WI38 (cell line): ENCODE results near the gene TGFB2.

Source experiments
- H3K4me3 ChIP-seq: 2 replicates; pipeline ENCODE4 v1.5.1; 2011; ENCODE audit warnings: low read depth, mild to moderate bottlenecking, control low read depth, low read length
- TF ChIP-seq, protein P1 (sequence below): IDR thresholded peaks from 2 replicates; pipeline ENCODE4 v1.5.1; 2012; ENCODE audit warnings: low read depth, mild to moderate bottlenecking, control low read depth, low read length

TGFB2 gene

DNA sequence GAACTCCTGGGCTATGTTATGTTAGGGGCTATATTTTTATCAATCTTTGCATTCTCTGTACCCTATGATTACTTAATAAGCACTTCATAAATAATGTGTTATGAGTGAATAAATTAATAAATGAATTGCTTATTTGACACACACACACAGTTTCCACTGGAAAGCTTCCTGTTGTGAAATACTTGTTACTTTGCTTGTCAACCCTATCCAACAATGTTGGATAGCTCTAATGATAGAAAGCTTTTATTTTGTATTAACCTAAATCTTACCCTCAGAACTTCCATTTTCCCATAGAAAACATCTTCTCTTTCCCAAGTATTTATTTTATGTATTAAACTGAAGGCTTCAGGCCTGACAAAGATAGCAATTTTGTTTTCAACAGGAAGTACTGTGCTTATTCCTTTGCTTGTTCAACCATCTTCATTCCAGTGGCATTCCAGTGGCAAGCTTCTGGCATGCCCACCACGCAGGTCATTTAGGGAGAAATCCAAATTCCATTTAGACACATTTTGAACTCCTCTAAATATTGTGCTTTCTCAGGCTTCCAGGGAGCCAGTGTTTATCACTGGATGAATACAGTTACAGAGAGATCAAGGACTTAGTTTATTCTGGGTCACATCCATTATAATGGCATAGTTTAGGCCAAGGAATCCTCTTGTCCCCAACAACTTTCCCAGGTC lies 134.4 kb downstream of the TGFB2 start:
- no peak overlapping the region for H3K4me3 ChIP-seq
- TF ChIP-seq, protein P1, sequence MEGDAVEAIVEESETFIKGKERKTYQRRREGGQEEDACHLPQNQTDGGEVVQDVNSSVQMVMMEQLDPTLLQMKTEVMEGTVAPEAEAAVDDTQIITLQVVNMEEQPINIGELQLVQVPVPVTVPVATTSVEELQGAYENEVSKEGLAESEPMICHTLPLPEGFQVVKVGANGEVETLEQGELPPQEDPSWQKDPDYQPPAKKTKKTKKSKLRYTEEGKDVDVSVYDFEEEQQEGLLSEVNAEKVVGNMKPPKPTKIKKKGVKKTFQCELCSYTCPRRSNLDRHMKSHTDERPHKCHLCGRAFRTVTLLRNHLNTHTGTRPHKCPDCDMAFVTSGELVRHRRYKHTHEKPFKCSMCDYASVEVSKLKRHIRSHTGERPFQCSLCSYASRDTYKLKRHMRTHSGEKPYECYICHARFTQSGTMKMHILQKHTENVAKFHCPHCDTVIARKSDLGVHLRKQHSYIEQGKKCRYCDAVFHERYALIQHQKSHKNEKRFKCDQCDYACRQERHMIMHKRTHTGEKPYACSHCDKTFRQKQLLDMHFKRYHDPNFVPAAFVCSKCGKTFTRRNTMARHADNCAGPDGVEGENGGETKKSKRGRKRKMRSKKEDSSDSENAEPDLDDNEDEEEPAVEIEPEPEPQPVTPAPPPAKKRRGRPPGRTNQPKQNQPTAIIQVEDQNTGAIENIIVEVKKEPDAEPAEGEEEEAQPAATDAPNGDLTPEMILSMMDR: no peak

DNA sequence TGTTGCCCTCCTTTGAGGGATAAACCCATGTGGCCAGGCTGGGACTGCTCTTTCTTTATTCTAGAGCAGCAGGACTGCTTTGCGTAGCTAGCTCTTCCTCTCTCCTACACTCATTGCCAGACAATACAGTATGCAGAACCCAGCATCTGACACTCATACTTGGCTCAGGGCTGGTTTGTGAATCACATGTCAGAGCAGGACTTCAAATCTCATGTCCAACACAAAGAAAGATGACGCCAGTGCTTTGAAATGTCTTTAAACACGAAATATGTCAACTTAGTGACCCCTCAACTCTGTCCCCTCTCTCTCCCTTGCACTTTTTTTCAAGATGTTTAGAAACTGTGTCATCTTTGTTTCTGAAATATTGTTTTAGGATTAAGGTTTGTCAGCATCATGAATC lies 135.0 kb downstream of the TGFB2 start:
- no peak overlapping the region for H3K4me3 ChIP-seq
- TF ChIP-seq, protein P1: no peak

DNA sequence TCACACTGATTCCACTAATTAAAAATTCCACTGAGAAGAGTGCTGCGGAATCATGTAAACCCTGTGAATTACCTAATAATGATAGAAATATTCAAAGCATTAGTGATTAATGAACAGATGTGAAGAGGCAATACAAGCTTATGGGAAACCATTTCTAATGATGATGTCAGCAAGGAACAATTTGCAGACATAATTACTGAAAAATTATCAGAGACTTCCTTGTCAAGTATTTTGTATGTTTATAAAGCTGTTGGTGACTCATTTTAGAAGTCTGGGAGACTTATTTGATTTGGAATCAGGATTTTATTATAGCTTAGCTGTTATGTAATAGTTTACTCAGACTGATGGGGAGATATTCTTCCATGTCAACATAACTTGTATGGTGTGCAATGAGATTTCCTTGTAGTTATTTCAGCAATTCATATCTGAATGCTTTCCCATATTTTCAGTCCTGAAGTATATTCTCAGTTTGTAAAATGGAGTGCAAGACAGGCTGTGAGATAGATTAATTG lies 135.5 kb downstream of the TGFB2 start:
- no peak overlapping the region for H3K4me3 ChIP-seq
- TF ChIP-seq, protein P1: no peak

DNA sequence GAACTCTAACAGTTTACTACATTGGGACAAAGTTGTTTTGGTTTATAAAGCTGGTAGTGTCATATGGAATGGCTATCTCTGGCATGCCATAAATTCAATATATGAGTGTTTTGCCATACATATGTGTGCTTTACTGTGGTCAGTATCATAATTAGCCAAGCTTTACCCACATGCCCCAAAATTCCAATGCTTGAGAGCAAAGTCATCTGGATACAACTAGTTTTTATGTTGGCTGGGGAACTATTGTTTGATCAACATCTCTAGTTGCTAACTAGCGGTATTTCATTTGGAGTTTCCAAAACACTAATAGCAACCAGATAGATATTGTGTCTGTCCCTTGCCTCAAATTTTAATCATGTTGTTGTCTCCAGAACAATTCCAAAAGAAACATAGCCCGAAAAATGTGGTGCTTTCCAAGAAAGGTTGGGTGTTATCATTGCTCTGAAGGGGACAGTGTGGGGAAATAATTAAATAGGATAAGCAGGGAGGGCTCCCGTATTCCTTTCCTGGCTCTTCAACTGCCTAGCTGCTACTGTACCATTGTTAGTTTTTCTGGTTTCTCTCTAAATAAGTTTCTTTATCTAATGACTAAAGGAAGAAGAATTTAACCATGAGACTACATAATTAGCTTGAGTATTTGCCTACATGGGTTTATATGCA lies 136.1 kb downstream of the TGFB2 start:
- H3K4me3 ChIP-seq: no peak overlapping the region
- TF ChIP-seq, protein P1: no peak

DNA sequence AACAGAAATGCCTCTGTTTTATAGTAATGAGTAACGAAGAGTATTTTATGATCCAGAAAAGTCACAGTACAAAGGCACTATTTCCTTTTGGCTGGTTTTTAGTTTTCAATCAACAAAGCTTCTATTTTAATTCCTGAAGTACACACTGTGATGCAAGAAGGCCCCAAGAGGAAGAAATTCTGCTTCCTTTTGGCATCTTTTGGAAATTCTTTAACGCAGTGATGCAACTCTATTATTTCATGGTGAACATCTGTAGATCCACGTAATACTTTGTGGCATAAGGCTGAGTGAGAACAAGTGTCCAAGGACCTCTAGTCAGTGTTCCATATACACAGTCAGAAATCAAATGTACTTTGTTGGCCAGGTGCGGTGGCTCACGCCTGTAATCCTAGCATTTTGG lies 137.5 kb downstream of the TGFB2 start:
- no peak overlapping the region for H3K4me3 ChIP-seq
- TF ChIP-seq, protein P1: no peak

DNA sequence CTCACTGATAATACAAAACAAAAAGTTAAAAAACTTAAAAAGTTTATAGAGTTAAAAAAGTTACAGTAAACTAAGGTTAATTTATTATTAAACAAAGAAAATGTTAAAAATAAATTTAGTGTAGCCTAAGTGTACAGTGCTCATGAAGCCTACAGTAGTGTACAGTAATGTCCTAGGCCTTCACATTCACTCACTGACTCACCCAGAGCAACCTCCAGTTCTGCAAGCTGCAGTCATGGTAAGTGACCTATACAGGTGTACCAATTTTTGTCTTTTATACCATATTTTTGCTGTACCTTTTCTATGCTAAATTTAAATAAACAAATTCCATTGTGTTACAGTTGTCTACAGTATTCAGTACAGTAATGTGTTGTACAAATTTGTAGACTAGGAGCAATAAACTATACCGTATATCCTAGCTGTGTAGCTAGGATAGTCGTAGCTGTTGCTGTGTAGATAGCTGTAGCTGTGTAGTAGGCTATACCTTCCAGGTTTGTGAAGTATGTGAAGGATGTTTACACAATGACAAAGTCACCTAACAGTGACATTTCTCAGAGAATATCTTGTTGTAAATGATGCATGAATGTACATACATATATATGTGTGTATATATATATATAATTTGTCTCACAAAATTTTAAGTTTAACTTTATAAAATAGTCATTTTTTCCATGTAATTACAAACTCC lies 140.2 kb downstream of the TGFB2 start:
- TF ChIP-seq, protein P1: no peak

DNA sequence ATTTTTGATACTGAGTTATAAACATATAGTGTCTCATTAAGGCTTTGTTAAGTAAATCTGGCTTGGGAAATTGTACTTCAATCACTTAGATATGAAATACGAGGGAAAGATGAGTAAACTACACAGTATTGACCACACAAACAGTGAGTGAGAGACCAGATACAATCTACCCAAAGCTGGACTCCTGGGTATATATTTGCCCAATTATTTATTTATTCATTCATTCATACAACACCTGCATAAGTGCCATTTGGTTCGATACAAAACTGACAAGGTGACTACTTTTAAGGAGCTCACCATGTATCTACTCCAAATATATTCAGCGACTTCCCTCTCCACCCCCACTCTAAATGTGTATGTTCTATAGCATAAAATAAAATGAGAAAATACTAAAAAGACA lies 143.4 kb downstream of the TGFB2 start:
- no peak overlapping the region for H3K4me3 ChIP-seq
- TF ChIP-seq, protein P1: no peak

More for the DNA sequence above, 140.2 kb downstream of the TGFB2 start:
- no peak overlapping the region for H3K4me3 ChIP-seq
